ENCODE measurements around the gene GET3.

GET3 gene

GRCh38 chr19:12736995-12737834 is at the start of gene GET3:
GET3 (plus strand) TSS chr19:12737497; CDS start chr19:12737506, 9 bp downstream.
- no peaks in the 10 kb centered on the region for H3K9me3 ChIP-seq (ENCODE audit: control insufficient read depth in 5 of 5, low read length in 5 of 5)
- peak within 1 kb of the TSS; percentile 1 to 83 (median 75) for H3K9ac ChIP-seq (ENCODE audit: low read length in 5 of 5)
- H3K27ac ChIP-seq (ENCODE audit: low read depth, low read length) = peak within 1 kb of the TSS; percentile 89
- peak within 1 kb of the TSS; percentile 85 to 95 (median 90) for H3K4me3 ChIP-seq (ENCODE audit: low read depth in 1 of 5, low read length in 5 of 5)
- H3K36me3 ChIP-seq (ENCODE audit: control insufficient read depth in 5 of 5, insufficient read depth in 5 of 5, low read length in 5 of 5) = peaks cover 0 to 27% (median 18%) of the 10 kb centered on the region in 5 donors
- no peaks in the 10 kb centered on the region for H3K27me3 ChIP-seq (ENCODE audit: control insufficient read depth in 5 of 5, insufficient read depth in 4 of 5, low read length in 5 of 5)
- peaks cover 16 to 45% (median 36%) of the 10 kb centered on the region in 5 donors for H3K4me1 ChIP-seq (ENCODE audit: control insufficient read depth in 5 of 5, insufficient read depth in 5 of 5, low read length in 5 of 5)

GRCh38 chr19:12689012-12689411 is 48.3 kb upstream of the GET3 start:
- Histone ChIP-seq H3K27me3 (ENCODE audit: control insufficient read depth in 5 of 5, insufficient read depth in 4 of 5, low read length in 5 of 5) (no peaks in the 10 kb centered on the region), H3K9me3 (ENCODE audit: control insufficient read depth in 5 of 5, low read length in 5 of 5) (no peaks in the 10 kb centered on the region), H3K4me3 (ENCODE audit: low read depth in 1 of 5, low read length in 5 of 5) (no peak overlapping the region), H3K27ac (ENCODE audit: low read depth, low read length) (no peak overlapping the region), H3K36me3 (ENCODE audit: control insufficient read depth in 5 of 5, insufficient read depth in 5 of 5, low read length in 5 of 5) (peaks cover 0 to 5% (median 2%) of the 10 kb centered on the region in 5 donors), H3K9ac (ENCODE audit: low read length in 5 of 5) (no peak overlapping the region), H3K4me1 (ENCODE audit: control insufficient read depth in 5 of 5, insufficient read depth in 5 of 5, low read length in 5 of 5) (no peaks in the 10 kb centered on the region)

- peaks cover 0 to 5% (median 2%) of the 10 kb centered on the region in 5 donors for H3K36me3 ChIP-seq (ENCODE audit: control insufficient read depth in 5 of 5, insufficient read depth in 5 of 5, low read length in 5 of 5)
- no peaks in the 10 kb centered on the region for H3K9me3 ChIP-seq (ENCODE audit: control insufficient read depth in 5 of 5, low read length in 5 of 5)
- H3K27me3 ChIP-seq (ENCODE audit: control insufficient read depth in 5 of 5, insufficient read depth in 4 of 5, low read length in 5 of 5) = no peaks in the 10 kb centered on the region
- H3K4me3 ChIP-seq (ENCODE audit: low read depth in 1 of 5, low read length in 5 of 5) = no peak overlapping the region
- H3K9ac ChIP-seq (ENCODE audit: low read length in 5 of 5) = no peak overlapping the region
- H3K4me1 ChIP-seq (ENCODE audit: control insufficient read depth in 5 of 5, insufficient read depth in 5 of 5, low read length in 5 of 5) = no peaks in the 10 kb centered on the region
- no peak overlapping the region for H3K27ac ChIP-seq (ENCODE audit: low read depth, low read length)
Observed at GRCh38 chr19:12689581-12690216, 47.6 kb upstream of the GET3 start.

DNA sequence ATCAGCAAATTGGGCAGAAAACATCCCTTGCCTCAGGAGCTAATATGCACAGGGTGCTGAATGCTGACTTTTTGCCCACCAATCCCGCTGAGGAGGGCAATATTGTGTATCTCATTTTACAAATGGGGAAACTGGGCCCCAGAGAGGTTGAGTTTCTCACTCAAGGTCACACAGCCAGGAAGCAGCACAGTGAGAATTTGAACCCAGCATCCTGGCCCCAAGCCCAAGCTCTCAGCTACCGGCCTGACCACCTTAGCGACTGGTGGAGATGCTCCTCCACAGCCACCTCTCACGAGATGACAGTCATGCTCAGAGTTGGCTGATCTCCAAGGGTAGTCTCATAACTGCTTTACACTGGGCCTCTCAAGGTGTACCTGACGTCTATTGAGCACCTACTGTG is 44.3 kb upstream of the GET3 start:
- Histone ChIP-seq H3K27ac (ENCODE audit: low read depth, low read length) (no peak overlapping the region), H3K36me3 (ENCODE audit: control insufficient read depth in 5 of 5, insufficient read depth in 5 of 5, low read length in 5 of 5) (peaks cover 0 to 5% (median 2%) of the 10 kb centered on the region in 5 donors), H3K4me1 (ENCODE audit: control insufficient read depth in 5 of 5, insufficient read depth in 5 of 5, low read length in 5 of 5) (peaks cover 2 to 23% (median 19%) of the 10 kb centered on the region in 5 donors), H3K9me3 (ENCODE audit: control insufficient read depth in 5 of 5, low read length in 5 of 5) (no peaks in the 10 kb centered on the region), H3K4me3 (ENCODE audit: low read depth in 1 of 5, low read length in 5 of 5) (no peak overlapping the region), H3K9ac (ENCODE audit: low read length in 5 of 5) (no peak overlapping the region), H3K27me3 (ENCODE audit: control insufficient read depth in 5 of 5, insufficient read depth in 4 of 5, low read length in 5 of 5) (no peaks in the 10 kb centered on the region)

DNA sequence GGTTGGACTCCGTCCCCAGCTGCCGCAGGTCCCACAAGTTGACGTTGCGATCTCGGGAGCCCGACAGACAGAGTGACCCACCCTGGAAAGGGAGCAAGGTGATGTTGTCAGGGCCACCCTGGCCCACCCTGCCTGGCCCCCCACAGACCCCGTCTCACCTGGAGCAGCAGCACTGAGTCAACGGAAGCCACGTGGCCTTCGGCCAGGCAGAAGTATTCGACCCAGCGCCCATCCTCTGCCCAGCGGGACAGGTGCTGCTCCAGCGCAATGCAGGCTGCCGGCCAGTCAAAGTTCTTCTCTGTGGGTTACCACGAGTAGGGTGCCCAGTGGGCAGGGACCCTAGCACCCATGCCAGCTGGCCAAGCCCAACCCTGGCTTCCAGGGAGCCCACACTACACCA is 42.7 kb upstream of the GET3 start:
- Histone ChIP-seq H3K4me1 (ENCODE audit: control insufficient read depth in 5 of 5, insufficient read depth in 5 of 5, low read length in 5 of 5) (peaks cover 2 to 23% (median 19%) of the 10 kb centered on the region in 5 donors), H3K9me3 (ENCODE audit: control insufficient read depth in 5 of 5, low read length in 5 of 5) (no peaks in the 10 kb centered on the region), H3K27ac (ENCODE audit: low read depth, low read length) (no peak overlapping the region), H3K27me3 (ENCODE audit: control insufficient read depth in 5 of 5, insufficient read depth in 4 of 5, low read length in 5 of 5) (no peaks in the 10 kb centered on the region), H3K9ac (ENCODE audit: low read length in 5 of 5) (no peak overlapping the region), H3K4me3 (ENCODE audit: low read depth in 1 of 5, low read length in 5 of 5) (no peak overlapping the region), H3K36me3 (ENCODE audit: control insufficient read depth in 5 of 5, insufficient read depth in 5 of 5, low read length in 5 of 5) (peaks cover 0 to 12% (median 4%) of the 10 kb centered on the region in 5 donors)

DNA sequence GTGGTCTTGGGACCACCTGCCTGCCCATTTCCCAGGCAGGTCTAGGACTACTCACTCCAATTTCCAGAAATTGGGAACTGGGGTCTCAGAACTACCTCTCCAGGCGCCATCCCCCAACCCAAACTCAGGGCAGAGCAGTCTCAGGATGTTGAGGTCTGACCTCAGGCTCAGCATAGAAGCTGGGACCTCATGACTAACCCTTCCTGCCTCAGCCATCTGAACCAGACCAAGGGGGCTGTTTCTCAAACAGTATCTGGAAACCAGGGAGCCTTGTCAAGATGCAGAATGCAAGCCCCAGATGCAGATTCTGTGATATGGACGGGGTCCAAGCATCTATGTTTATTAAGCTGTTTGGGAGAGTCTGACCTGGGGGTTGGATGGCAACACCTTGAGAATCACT is 42.2 kb upstream of the GET3 start:
- H3K9me3 ChIP-seq (ENCODE audit: control insufficient read depth in 5 of 5, low read length in 5 of 5) = no peaks in the 10 kb centered on the region
- H3K36me3 ChIP-seq (ENCODE audit: control insufficient read depth in 5 of 5, insufficient read depth in 5 of 5, low read length in 5 of 5) = peaks cover 0 to 17% (median 9%) of the 10 kb centered on the region in 5 donors
- H3K4me3 ChIP-seq (ENCODE audit: low read depth in 1 of 5, low read length in 5 of 5) = no peak overlapping the region
- H3K27me3 ChIP-seq (ENCODE audit: control insufficient read depth in 5 of 5, insufficient read depth in 4 of 5, low read length in 5 of 5) = no peaks in the 10 kb centered on the region
- no peak overlapping the region for H3K27ac ChIP-seq (ENCODE audit: low read depth, low read length)
- peaks cover 2 to 23% (median 19%) of the 10 kb centered on the region in 5 donors for H3K4me1 ChIP-seq (ENCODE audit: control insufficient read depth in 5 of 5, insufficient read depth in 5 of 5, low read length in 5 of 5)
- peak overlapping the region in 3 of 5 donors; percentile 35 to 93 (median 85) for H3K9ac ChIP-seq (ENCODE audit: low read length in 5 of 5)

GRCh38 chr19:12695514-12695913 is 41.8 kb upstream of the GET3 start:
- Histone ChIP-seq H3K4me3 (ENCODE audit: low read depth in 1 of 5, low read length in 5 of 5) (peak overlapping the region; percentile 71 to 99 (median 91)), H3K4me1 (ENCODE audit: control insufficient read depth in 5 of 5, insufficient read depth in 5 of 5, low read length in 5 of 5) (peaks cover 2 to 23% (median 19%) of the 10 kb centered on the region in 5 donors), H3K27me3 (ENCODE audit: control insufficient read depth in 5 of 5, insufficient read depth in 4 of 5, low read length in 5 of 5) (no peaks in the 10 kb centered on the region), H3K9me3 (ENCODE audit: control insufficient read depth in 5 of 5, low read length in 5 of 5) (no peaks in the 10 kb centered on the region), H3K36me3 (ENCODE audit: control insufficient read depth in 5 of 5, insufficient read depth in 5 of 5, low read length in 5 of 5) (peaks cover 0 to 20% (median 12%) of the 10 kb centered on the region in 5 donors), H3K9ac (ENCODE audit: low read length in 5 of 5) (peak overlapping the region in 4 of 5 donors; percentile 10 to 93 (median 60)), H3K27ac (ENCODE audit: low read depth, low read length) (no peak overlapping the region)

- H3K4me3 ChIP-seq (ENCODE audit: low read depth in 1 of 5, low read length in 5 of 5) = peak overlapping the region; percentile 71 to 99 (median 91)
- H3K9ac ChIP-seq (ENCODE audit: low read length in 5 of 5) = peak overlapping the region in 4 of 5 donors; percentile 85 to 93 (median 90)
- H3K9me3 ChIP-seq (ENCODE audit: control insufficient read depth in 5 of 5, low read length in 5 of 5) = no peaks in the 10 kb centered on the region
- H3K4me1 ChIP-seq (ENCODE audit: control insufficient read depth in 5 of 5, insufficient read depth in 5 of 5, low read length in 5 of 5) = peaks cover 2 to 23% (median 19%) of the 10 kb centered on the region in 5 donors
- H3K27ac ChIP-seq (ENCODE audit: low read depth, low read length) = peak overlapping the region; percentile 84
- H3K27me3 ChIP-seq (ENCODE audit: control insufficient read depth in 5 of 5, insufficient read depth in 4 of 5, low read length in 5 of 5) = no peaks in the 10 kb centered on the region
- peaks cover 0 to 24% (median 17%) of the 10 kb centered on the region in 5 donors for H3K36me3 ChIP-seq (ENCODE audit: control insufficient read depth in 5 of 5, insufficient read depth in 5 of 5, low read length in 5 of 5)
Observed at GRCh38 chr19:12695997-12696365, 41.3 kb upstream of the GET3 start.

DNA sequence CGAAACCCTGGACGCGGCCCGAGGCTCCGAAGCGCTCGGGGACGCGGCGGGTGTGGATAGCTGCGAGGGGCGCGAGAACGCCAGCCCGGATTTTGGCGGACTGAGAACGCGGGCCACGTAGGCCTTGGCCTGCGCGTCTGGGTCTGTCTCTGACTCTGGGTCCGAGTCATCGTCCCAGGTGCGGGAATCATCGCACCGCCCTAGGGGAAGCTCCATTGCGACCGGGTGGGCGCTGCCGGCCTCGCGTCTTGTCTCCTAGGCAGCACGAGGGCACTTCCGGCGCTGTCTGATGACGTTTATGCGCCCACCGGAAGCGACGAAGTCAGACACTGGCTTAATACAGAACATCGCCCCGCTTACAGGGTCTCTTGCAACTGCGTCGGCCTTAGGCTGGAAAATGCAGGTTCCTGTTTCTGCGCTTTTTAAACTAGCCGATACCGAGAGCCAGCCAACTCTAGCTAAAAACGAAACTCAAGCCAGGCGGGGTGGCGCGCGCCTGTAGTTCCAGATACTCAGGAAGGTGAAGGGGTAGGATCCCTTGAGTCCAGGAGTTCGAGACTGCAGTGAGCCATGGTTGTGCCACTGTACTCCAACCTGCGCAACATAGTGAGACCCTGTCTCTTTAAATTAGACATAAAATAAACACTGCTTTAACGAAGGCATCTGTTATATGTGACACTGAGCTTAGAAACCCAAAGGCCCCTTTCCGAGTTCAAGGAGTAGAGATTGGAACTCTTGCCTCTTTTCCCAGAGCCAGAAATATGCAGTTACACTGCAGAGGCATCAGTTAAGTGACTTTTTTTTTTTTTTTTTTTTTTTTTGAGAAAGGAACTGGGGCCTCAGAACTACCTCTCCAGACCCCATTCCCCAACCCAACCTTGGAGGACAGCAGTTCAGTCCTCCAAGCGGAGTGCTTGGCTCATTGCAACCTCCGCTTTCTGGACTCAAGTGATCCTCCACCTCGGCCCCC is 40.6 kb upstream of the GET3 start, which contains the start of gene FBXW9:
Gene FBXW9, minus strand, starts transcription at position 266 of the 970 bp plus-strand sequence. Its CDS starts 50 bp downstream, at position 216.
- no peaks in the 10 kb centered on the region for H3K9me3 ChIP-seq (ENCODE audit: control insufficient read depth in 5 of 5, low read length in 5 of 5)
- peaks cover 2 to 23% (median 19%) of the 10 kb centered on the region in 5 donors for H3K4me1 ChIP-seq (ENCODE audit: control insufficient read depth in 5 of 5, insufficient read depth in 5 of 5, low read length in 5 of 5)
- peaks cover 0 to 31% (median 21%) of the 10 kb centered on the region in 5 donors for H3K36me3 ChIP-seq (ENCODE audit: control insufficient read depth in 5 of 5, insufficient read depth in 5 of 5, low read length in 5 of 5)
- peak within 1 kb of the TSS; percentile 84 for H3K27ac ChIP-seq (ENCODE audit: low read depth, low read length)
- H3K27me3 ChIP-seq (ENCODE audit: control insufficient read depth in 5 of 5, insufficient read depth in 4 of 5, low read length in 5 of 5) = no peaks in the 10 kb centered on the region
- peak within 1 kb of the TSS; percentile 84 to 99 (median 95) for H3K4me3 ChIP-seq (ENCODE audit: low read depth in 1 of 5, low read length in 5 of 5)
- H3K9ac ChIP-seq (ENCODE audit: low read length in 5 of 5) = peak within 1 kb of the TSS; percentile 68 to 93 (median 89)

Data from subcutaneous abdominal adipose tissue (tissue), 5 donors.